ENCODE measurements around the gene LMO7. TPM values are rescaled to one million over a fixed set of nuclear protein-coding genes. Genes with fewer than 3 reads are reported as not detected.

LMO7 gene
- total RNA-seq, 1 donor from 2014 or later, result 6.8 TPM

DNA sequence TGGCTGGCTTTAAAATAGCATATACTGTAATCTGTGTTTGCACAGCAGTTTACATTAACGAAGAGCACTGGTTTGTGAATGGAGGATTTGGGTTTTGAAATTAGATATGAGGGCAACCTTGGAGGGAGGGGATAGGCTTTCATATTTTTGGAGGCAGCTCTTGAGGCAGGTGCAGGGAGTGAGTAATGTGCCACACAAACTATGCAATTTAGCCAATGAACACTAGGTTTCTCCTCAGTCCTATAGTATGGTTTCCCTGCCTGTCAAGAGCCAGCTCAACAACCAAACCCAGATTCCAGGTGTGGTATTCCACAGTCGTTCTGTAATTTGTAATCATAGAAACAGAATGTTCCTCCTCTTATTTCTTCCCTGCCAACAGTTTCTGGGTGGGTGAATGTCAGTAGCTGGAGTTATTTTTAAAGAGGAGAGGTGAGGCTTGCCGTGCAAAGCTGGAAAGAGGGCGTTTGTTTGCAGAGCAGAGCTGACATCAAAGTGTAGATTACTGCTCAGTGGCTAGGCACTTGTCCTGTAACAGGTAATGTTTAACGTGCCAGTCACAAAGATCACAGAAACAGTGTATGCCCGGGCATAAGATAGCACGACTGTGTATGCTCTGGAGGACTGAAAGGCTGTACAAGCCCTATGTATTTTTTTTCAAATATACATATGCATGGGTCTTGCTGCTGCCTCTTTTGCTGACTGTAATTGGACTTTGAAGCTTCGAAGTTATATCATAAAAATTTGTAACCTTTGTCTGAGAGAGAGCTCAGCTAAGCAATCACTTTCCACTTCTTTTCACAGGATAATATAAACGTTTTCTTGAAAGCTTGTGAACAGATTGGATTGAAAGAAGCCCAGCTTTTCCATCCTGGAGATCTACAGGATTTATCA lies 124.2 kb downstream of the LMO7 start:
- H3K4me3 Mint-ChIP-seq, result no peak overlapping the region
- no peak overlapping the region for H3K27ac Mint-ChIP-seq
- H3K4me1 Mint-ChIP-seq, result no peaks in the 10 kb centered on the region
- Histone ChIP-seq H3F3A (ENCODE audit: low read depth) (no peaks in the 10 kb centered on the region), H3K79me2 (ENCODE audit: low read depth) (no peaks in the 10 kb centered on the region), H4K20me1 (ENCODE audit: low read depth) (no peaks in the 10 kb centered on the region), H3K27me3 (no peaks in the 10 kb centered on the region), H3K9me3 (ENCODE audit: low read depth) (no peaks in the 10 kb centered on the region), H3K27ac (no peak overlapping the region), H3K4me3 (no peak overlapping the region), H3K36me3 (no peaks in the 10 kb centered on the region), H2AFZ (replicated peaks) (no peak overlapping the region), H3K4me1 (no peaks in the 10 kb centered on the region), H3K9ac (no peak overlapping the region), H3K4me2 (no peak overlapping the region)
- H3K36me3 Mint-ChIP-seq, result no peaks in the 10 kb centered on the region
- H3K27me3 Mint-ChIP-seq (ENCODE audit: insufficient read depth, low read depth), result peaks cover 6% of the 10 kb centered on the region
- no peak for DNase-seq (ENCODE audit: low spot score)
- no peaks in the 10 kb centered on the region for H3K9me3 Mint-ChIP-seq
- TF ChIP-seq EZH2 (IDR thresholded peaks at IDR 0.05), result no peak
- no peak for TF ChIP-seq EZH2phosphoT487 (IDR thresholded peaks at IDR 0.05)
- TF ChIP-seq, protein P1, sequence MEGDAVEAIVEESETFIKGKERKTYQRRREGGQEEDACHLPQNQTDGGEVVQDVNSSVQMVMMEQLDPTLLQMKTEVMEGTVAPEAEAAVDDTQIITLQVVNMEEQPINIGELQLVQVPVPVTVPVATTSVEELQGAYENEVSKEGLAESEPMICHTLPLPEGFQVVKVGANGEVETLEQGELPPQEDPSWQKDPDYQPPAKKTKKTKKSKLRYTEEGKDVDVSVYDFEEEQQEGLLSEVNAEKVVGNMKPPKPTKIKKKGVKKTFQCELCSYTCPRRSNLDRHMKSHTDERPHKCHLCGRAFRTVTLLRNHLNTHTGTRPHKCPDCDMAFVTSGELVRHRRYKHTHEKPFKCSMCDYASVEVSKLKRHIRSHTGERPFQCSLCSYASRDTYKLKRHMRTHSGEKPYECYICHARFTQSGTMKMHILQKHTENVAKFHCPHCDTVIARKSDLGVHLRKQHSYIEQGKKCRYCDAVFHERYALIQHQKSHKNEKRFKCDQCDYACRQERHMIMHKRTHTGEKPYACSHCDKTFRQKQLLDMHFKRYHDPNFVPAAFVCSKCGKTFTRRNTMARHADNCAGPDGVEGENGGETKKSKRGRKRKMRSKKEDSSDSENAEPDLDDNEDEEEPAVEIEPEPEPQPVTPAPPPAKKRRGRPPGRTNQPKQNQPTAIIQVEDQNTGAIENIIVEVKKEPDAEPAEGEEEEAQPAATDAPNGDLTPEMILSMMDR (IDR thresholded peaks at IDR 0.05), result no peak

DNA sequence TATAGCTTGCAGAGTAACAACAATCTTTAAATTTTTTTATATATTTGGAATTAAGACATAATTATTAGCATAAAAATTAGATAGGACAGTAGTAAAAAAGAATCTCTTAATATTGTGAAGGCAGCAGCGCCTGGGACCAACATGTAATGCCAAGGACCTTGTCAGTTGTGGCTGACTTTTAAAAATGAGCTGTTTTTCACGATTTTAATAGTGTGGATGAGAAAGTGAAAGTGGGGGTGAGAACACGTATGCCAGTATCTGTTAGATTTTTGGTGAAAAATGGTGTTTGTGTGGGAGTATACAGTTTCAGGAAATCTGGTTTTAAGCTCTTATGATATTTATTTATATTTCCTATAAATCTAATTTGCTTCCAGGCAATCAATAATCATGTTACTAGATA lies 125.2 kb downstream of the LMO7 start:
- H3K9ac ChIP-seq, result no peak overlapping the region
- H3K27me3 ChIP-seq, result no peaks in the 10 kb centered on the region
- H4K20me1 ChIP-seq (ENCODE audit: low read depth), result no peaks in the 10 kb centered on the region
- no peak overlapping the region for H3K4me3 Mint-ChIP-seq
- no peaks in the 10 kb centered on the region for H3K36me3 ChIP-seq
- H3K4me2 ChIP-seq, result no peak overlapping the region
- H3K4me1 ChIP-seq, result no peaks in the 10 kb centered on the region
- no peaks in the 10 kb centered on the region for H3K9me3 ChIP-seq (ENCODE audit: low read depth)
- no peaks in the 10 kb centered on the region for H3K9me3 Mint-ChIP-seq
- no peaks in the 10 kb centered on the region for H3K4me1 Mint-ChIP-seq
- no peaks in the 10 kb centered on the region for H3F3A ChIP-seq (ENCODE audit: low read depth)
- TF ChIP-seq, protein P1 (IDR thresholded peaks at IDR 0.05), result no peak
- TF ChIP-seq EZH2 (IDR thresholded peaks at IDR 0.05) (no peak), EZH2phosphoT487 (IDR thresholded peaks at IDR 0.05) (no peak)
- DNase-seq (ENCODE audit: low spot score), result no peak
- no peaks in the 10 kb centered on the region for H3K36me3 Mint-ChIP-seq
- H3K27me3 Mint-ChIP-seq (ENCODE audit: insufficient read depth, low read depth), result peaks cover 6% of the 10 kb centered on the region
- no peak overlapping the region for H3K27ac Mint-ChIP-seq
- no peak overlapping the region for H3K4me3 ChIP-seq
- no peak overlapping the region for H3K27ac ChIP-seq
- no peaks in the 10 kb centered on the region for H3K79me2 ChIP-seq (ENCODE audit: low read depth)
- no peak overlapping the region for H2AFZ ChIP-seq (replicated peaks)

DNA sequence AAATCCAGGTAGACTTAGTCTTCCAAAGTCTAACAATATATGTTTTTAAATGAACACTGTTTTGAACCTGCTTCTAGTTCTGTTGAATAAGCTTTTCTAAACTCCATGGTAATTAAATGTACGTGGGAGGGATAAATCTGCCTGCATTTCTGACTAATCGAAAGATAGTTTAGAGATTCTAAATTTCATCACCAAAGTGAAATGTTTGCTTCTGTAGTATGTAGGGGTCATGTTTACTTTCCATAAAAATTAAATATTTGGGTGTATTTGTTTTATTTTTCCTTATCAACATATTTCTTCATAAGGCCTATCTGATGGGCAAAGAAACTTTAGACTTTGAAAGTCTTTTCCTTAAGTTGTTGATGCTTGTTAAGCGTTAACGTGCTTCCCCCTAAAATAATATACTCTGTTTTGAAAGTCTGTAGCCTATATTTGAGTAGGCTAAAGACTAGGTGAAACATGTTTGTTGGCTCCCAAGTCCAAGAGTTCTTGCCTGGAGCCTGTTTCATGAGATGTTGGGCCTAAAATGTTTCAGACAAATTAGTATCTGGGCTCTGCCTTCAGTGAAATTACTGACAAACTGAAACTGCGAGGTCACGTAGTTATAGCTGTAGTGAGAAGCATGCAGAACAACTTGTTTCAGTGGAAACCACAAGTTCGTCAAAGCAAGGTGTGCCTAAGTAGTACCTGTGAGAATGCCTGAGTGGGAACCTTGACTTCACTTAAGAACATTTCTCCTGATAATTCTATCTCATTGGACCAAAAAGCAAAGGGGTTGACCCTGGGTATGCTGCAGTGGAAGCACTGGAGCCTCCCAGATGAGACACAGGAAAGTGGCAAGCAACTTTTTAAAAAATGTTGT lies 126.2 kb downstream of the LMO7 start:
- no peak overlapping the region for H3K4me2 ChIP-seq
- H2AFZ ChIP-seq (replicated peaks), result no peak overlapping the region
- Mint-ChIP-seq H3K4me3 (no peak overlapping the region), H3K27ac (no peak overlapping the region), H3K36me3 (no peaks in the 10 kb centered on the region), H3K4me1 (no peaks in the 10 kb centered on the region), H3K27me3 (ENCODE audit: insufficient read depth, low read depth) (peaks cover 6% of the 10 kb centered on the region), H3K9me3 (no peaks in the 10 kb centered on the region)
- H3K27ac ChIP-seq, result no peak overlapping the region
- H3K9me3 ChIP-seq (ENCODE audit: low read depth), result no peaks in the 10 kb centered on the region
- H3K79me2 ChIP-seq (ENCODE audit: low read depth), result no peaks in the 10 kb centered on the region
- DNase-seq (ENCODE audit: low spot score), result no peak
- H4K20me1 ChIP-seq (ENCODE audit: low read depth), result no peaks in the 10 kb centered on the region
- H3K4me3 ChIP-seq, result no peak overlapping the region
- no peaks in the 10 kb centered on the region for H3F3A ChIP-seq (ENCODE audit: low read depth)
- H3K36me3 ChIP-seq, result no peaks in the 10 kb centered on the region
- no peak for TF ChIP-seq EZH2phosphoT487 (IDR thresholded peaks at IDR 0.05)
- TF ChIP-seq EZH2 (IDR thresholded peaks at IDR 0.05), result no peak
- TF ChIP-seq, protein P1 (IDR thresholded peaks at IDR 0.05), result no peak
- H3K4me1 ChIP-seq, result no peaks in the 10 kb centered on the region
- H3K27me3 ChIP-seq, result no peaks in the 10 kb centered on the region
- no peak overlapping the region for H3K9ac ChIP-seq
